Measurements from ENCODE around the gene WSCD1.

The WSCD1 gene

GRCh38 chr17:6046431-6046830 is 23.7 kb upstream of the WSCD1 start:
- no peaks in the 10 kb centered on the region for H3K36me3 Mint-ChIP-seq
- DNase-seq (no peak), ATAC-seq (replicated peaks) (no peak)
- no peaks in the 10 kb centered on the region for H3K4me1 Mint-ChIP-seq
- H3K9me3 Mint-ChIP-seq, result no peaks in the 10 kb centered on the region
- no peak overlapping the region for H3K4me3 Mint-ChIP-seq
- H3K27ac Mint-ChIP-seq, result no peak overlapping the region
- peaks cover 0 to 6% of the 10 kb centered on the region in 2 donors for H3K27me3 Mint-ChIP-seq

GRCh38 chr17:6046931-6047330 is 23.2 kb upstream of the WSCD1 start:
- H3K9me3 Mint-ChIP-seq, result no peaks in the 10 kb centered on the region
- DNase-seq (no peak), ATAC-seq (replicated peaks) (no peak)
- no peak overlapping the region for H3K4me3 Mint-ChIP-seq
- no peaks in the 10 kb centered on the region for H3K36me3 Mint-ChIP-seq
- peaks cover 0 to 11% of the 10 kb centered on the region in 2 donors for H3K27me3 Mint-ChIP-seq
- no peaks in the 10 kb centered on the region for H3K4me1 Mint-ChIP-seq
- no peak overlapping the region for H3K27ac Mint-ChIP-seq

GRCh38 chr17:6047966-6048365 is 22.2 kb upstream of the WSCD1 start:
- H3K9me3 Mint-ChIP-seq, result no peaks in the 10 kb centered on the region
- no peak overlapping the region for H3K27ac Mint-ChIP-seq
- ATAC-seq (replicated peaks), result no peak
- no peaks in the 10 kb centered on the region for H3K36me3 Mint-ChIP-seq
- H3K4me1 Mint-ChIP-seq, result no peaks in the 10 kb centered on the region
- peaks cover 8 to 16% of the 10 kb centered on the region in 2 donors for H3K27me3 Mint-ChIP-seq
- DNase-seq, result no peak
- no peak overlapping the region for H3K4me3 Mint-ChIP-seq

DNA sequence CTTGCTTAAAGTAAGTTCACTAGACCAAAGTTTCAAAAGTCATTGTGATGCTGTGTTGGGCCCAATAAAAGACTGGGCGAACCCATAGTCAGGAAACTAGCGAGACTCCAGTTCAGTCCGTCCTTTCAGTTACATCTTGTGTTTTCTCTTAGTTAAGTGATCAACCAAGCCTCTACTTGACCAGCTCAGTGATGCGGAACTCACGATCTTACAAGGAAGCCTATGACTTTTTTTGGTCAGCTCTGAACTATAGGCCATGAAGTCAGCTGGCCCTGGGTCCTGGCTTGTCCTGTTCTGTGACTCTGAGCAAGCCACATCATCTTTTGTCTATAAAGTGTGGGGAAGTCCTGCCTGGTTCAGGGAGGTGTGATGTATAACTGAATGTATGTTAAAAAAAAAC is 21.7 kb upstream of the WSCD1 start:
- Mint-ChIP-seq H3K27me3 (peaks cover 13 to 16% of the 10 kb centered on the region in 2 donors), H3K27ac (no peak overlapping the region), H3K9me3 (no peaks in the 10 kb centered on the region), H3K4me3 (no peak overlapping the region), H3K36me3 (no peaks in the 10 kb centered on the region), H3K4me1 (no peaks in the 10 kb centered on the region)
- ATAC-seq (replicated peaks), result no peak
- DNase-seq, result no peak

GRCh38 chr17:6052926-6053325 is 17.3 kb upstream of the WSCD1 start:
- no peak overlapping the region for H3K4me3 Mint-ChIP-seq
- H3K27me3 Mint-ChIP-seq, result peaks cover 22 to 28% of the 10 kb centered on the region in 2 donors
- DNase-seq, result no peak
- ATAC-seq (replicated peaks), result no peak
- no peak overlapping the region for H3K27ac Mint-ChIP-seq
- H3K36me3 Mint-ChIP-seq, result no peaks in the 10 kb centered on the region
- H3K4me1 Mint-ChIP-seq, result no peaks in the 10 kb centered on the region
- no peaks in the 10 kb centered on the region for H3K9me3 Mint-ChIP-seq

- ATAC-seq (replicated peaks) (no peak), DNase-seq (no peak)
- no peak overlapping the region for H3K4me3 Mint-ChIP-seq
- H3K36me3 Mint-ChIP-seq, result no peaks in the 10 kb centered on the region
- H3K9me3 Mint-ChIP-seq, result no peaks in the 10 kb centered on the region
- no peaks in the 10 kb centered on the region for H3K4me1 Mint-ChIP-seq
- peaks cover 26 to 31% of the 10 kb centered on the region in 2 donors for H3K27me3 Mint-ChIP-seq
- H3K27ac Mint-ChIP-seq, result no peak overlapping the region
Observed at GRCh38 chr17:6054372-6054771, 15.8 kb upstream of the WSCD1 start.

DNA sequence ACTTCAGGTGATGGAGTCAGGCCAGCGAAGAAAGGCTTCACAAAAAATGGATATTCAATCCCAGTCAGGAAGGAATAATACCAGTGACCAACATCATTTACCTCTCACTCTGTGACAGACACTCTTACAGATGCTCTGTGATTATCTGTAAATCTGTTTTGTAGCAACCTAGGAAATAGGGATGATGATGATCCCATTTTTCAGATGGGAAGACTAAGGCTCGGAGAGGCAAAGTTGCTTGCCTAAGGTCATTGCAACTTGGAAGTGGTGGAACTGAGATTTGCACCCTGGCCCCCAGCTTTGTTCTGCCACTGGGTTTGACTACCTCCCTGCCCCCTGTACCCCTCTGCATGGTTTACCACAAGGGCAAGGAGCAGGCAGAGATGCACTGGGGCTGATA is 14.1 kb upstream of the WSCD1 start:
- Mint-ChIP-seq H3K4me1 (no peaks in the 10 kb centered on the region), H3K27ac (no peak overlapping the region), H3K27me3 (peaks cover 39 to 41% of the 10 kb centered on the region in 2 donors), H3K9me3 (no peaks in the 10 kb centered on the region), H3K4me3 (no peak overlapping the region), H3K36me3 (no peaks in the 10 kb centered on the region)
- no peak for ATAC-seq (replicated peaks)
- no peak for DNase-seq

- DNase-seq (no peak), ATAC-seq (replicated peaks) (no peak)
- no peaks in the 10 kb centered on the region for H3K4me1 Mint-ChIP-seq
- no peak overlapping the region for H3K4me3 Mint-ChIP-seq
- no peaks in the 10 kb centered on the region for H3K36me3 Mint-ChIP-seq
- H3K27me3 Mint-ChIP-seq, result peaks cover 38 to 45% of the 10 kb centered on the region in 2 donors
- no peak overlapping the region for H3K27ac Mint-ChIP-seq
- H3K9me3 Mint-ChIP-seq, result no peaks in the 10 kb centered on the region
Observed at GRCh38 chr17:6057562-6057961, 12.6 kb upstream of the WSCD1 start.

DNA sequence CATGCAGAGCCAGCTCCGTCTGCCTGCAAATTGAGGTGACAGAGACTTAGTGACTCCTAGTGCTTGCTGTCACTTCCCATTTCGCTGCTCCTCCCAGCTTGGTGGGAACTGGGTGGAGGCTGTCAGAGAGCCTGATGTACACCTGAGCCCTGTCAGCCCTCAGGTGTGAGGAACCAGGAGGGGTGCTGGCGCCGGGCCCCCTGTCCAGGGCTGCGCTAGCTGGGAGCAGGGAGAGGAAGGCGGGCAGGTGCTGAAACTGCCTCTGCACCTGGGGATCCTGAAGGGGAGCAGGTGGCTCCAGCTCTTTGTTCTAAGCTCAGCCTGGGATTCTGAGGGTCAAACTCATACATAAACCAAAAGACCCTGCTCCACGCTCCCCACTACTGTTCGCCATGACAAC is 10.8 kb upstream of the WSCD1 start:
- Mint-ChIP-seq H3K4me1 (no peaks in the 10 kb centered on the region), H3K9me3 (no peaks in the 10 kb centered on the region), H3K36me3 (no peaks in the 10 kb centered on the region), H3K27me3 (peaks cover 40 to 50% of the 10 kb centered on the region in 2 donors), H3K4me3 (no peak overlapping the region), H3K27ac (no peak overlapping the region)
- ATAC-seq (replicated peaks) (no peak), DNase-seq (no peak)

- ATAC-seq (replicated peaks), result no peak
- H3K27ac Mint-ChIP-seq, result no peak overlapping the region
- no peak overlapping the region for H3K4me3 Mint-ChIP-seq
- H3K4me1 Mint-ChIP-seq, result no peaks in the 10 kb centered on the region
- H3K9me3 Mint-ChIP-seq, result no peaks in the 10 kb centered on the region
- peaks cover 37 to 57% of the 10 kb centered on the region in 2 donors for H3K27me3 Mint-ChIP-seq
- H3K36me3 Mint-ChIP-seq, result no peaks in the 10 kb centered on the region
- DNase-seq, result no peak
Observed at GRCh38 chr17:6061290-6061689, 8.9 kb upstream of the WSCD1 start.

DNA sequence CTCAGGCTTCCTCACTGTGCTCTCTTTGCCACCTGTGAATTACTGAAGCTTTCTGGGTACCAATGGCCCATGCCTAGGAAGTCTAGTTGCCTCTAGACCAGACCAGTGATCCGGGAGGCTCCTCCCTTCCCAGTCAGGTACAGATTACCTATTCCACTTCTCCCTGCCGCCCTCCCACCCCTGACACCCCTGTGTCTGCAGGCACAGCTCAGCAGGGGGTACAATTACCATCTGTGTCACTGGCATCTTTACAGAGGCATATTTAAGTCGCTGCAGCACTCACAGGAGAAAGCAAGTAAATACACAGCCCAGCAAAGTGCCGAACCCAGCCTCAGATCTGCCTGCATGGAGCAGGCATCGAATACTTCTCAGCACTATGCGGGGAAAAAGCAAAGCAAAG is 5.3 kb upstream of the WSCD1 start:
- H3K27ac Mint-ChIP-seq, result no peak overlapping the region
- DNase-seq, result no peak
- H3K4me3 Mint-ChIP-seq, result no peak overlapping the region
- peaks cover 8 to 10% of the 10 kb centered on the region in 2 donors for H3K4me1 Mint-ChIP-seq
- no peaks in the 10 kb centered on the region for H3K9me3 Mint-ChIP-seq
- ATAC-seq (replicated peaks), result no peak
- H3K27me3 Mint-ChIP-seq, result peaks cover 52 to 78% of the 10 kb centered on the region in 2 donors
- H3K36me3 Mint-ChIP-seq, result peaks cover 0 to 2% of the 10 kb centered on the region in 2 donors

DNA sequence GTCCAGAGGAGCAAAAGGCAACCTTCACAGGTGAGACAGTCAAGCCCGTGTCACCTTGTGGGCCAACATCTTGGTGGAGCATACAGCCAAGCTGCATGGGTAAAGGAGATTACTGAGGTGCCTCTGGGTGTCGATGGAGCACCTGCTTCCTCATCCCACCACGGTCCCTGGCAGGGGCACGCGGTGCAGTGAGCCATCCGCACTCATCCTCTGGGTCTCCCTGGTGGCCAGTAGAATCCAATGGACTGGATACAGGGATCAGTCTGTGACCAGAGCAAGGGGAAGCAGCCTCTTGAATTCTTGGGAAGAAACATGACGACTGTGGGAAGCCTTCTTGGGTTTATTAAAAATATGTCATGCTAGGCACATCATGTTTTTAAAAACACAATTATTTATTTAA is 4.8 kb upstream of the WSCD1 start:
- DNase-seq (no peak), ATAC-seq (replicated peaks) (no peak)
- no peaks in the 10 kb centered on the region for H3K9me3 Mint-ChIP-seq
- H3K4me1 Mint-ChIP-seq, result peaks cover 10 to 13% of the 10 kb centered on the region in 2 donors
- no peak overlapping the region for H3K27ac Mint-ChIP-seq
- no peak overlapping the region for H3K4me3 Mint-ChIP-seq
- peaks cover 49 to 77% of the 10 kb centered on the region in 2 donors for H3K27me3 Mint-ChIP-seq
- H3K36me3 Mint-ChIP-seq, result peaks cover 0 to 3% of the 10 kb centered on the region in 2 donors

GRCh38 chr17:6066183-6066948 is 3.8 kb upstream of the WSCD1 start:
- Mint-ChIP-seq H3K36me3 (peaks cover 0 to 3% of the 10 kb centered on the region in 2 donors), H3K9me3 (no peaks in the 10 kb centered on the region), H3K4me3 (no peak overlapping the region), H3K27ac (no peak overlapping the region), H3K4me1 (peaks cover 11 to 13% of the 10 kb centered on the region in 2 donors), H3K27me3 (peaks cover 49 to 73% of the 10 kb centered on the region in 2 donors)
- ATAC-seq (replicated peaks) (no peak), DNase-seq (no peak)

DNA sequence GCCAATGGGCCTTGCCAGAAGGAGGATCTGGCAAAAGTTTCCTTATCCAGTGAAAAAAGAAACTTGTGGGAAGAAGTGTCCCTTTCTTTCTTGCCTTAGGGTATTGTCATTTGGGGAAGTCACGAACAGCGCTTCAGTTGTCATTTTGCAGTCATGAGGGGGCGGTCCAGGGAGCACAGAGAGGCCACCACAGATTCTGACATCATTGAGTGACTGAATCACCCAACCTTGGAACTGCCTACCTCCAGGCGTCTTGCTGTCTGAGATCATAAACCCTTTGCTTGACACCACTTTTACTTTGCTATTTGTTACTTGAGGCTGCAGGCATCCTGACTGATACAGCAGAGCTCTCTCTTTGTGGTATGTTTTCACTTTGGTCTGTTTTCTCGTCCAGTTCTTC is 3.1 kb upstream of the WSCD1 start:
- peaks cover 12 to 13% of the 10 kb centered on the region in 2 donors for H3K4me1 Mint-ChIP-seq
- peaks cover 0 to 3% of the 10 kb centered on the region in 2 donors for H3K36me3 Mint-ChIP-seq
- H3K27ac Mint-ChIP-seq, result no peak overlapping the region
- no peak overlapping the region for H3K4me3 Mint-ChIP-seq
- no peaks in the 10 kb centered on the region for H3K9me3 Mint-ChIP-seq
- DNase-seq (no peak), ATAC-seq (replicated peaks) (no peak)
- peaks cover 51 to 73% of the 10 kb centered on the region in 2 donors for H3K27me3 Mint-ChIP-seq

DNA sequence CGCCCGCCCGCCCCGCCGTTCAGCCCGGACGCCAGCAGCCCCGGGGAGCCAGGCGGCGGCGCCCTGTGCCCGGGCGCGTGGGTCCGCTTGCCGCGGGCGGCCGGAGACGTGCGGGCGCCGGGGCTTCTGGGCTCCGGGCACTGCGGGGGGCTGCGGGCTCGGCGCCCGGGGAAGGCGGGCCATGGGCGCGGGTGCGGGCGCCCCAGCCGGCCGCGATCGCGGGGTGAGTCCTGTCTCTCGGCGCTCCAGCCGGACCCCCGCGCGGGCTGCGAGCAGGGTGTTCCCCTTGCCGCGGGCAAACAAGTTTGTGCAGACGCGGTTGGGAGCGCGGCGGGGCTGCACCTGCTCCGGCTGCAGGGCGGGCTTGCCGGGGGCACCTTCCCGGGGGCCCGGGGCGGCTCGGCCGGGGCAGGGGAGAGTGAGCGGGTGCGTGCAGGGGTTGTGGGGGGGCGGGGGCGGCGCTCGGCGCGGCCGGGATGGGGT is 292 bp downstream of the WSCD1 start:
- peaks cover 64 to 76% of the 10 kb centered on the region in 2 donors for H3K27me3 Mint-ChIP-seq
- no peak for ATAC-seq (replicated peaks)

More for the DNA sequence above, 292 bp downstream of the WSCD1 start:
- no peak overlapping the region for H3K27ac Mint-ChIP-seq
- no peak overlapping the region for H3K4me3 Mint-ChIP-seq
- H3K4me1 Mint-ChIP-seq, result peaks cover 12 to 13% of the 10 kb centered on the region in 2 donors
- H3K36me3 Mint-ChIP-seq, result peaks cover 0 to 3% of the 10 kb centered on the region in 2 donors
- no peak for DNase-seq
- H3K9me3 Mint-ChIP-seq, result no peaks in the 10 kb centered on the region
